GM12864 (cell line): ENCODE data around the gene TMEM131.
"Not testable (repeated sequence)": the region's sequence is repeated elsewhere in the genome, so short reads cannot be mapped to it uniquely, and the experiment has no call there.

Source experiments
- DNase-seq: peaks from one replicate; pipeline ENCODE4 v3.0.0-alpha.2; 2011; ENCODE audit warnings: low read depth
- H3K4me3 ChIP-seq: 2 replicates; pipeline ENCODE4 v1.5.1; 2011; ENCODE audit warnings: mild to moderate bottlenecking, low read depth, low read length, control low read depth
- TF ChIP-seq, protein P1 (sequence below): IDR thresholded peaks from 2 replicates; pipeline ENCODE4 v1.5.1; 2011; ENCODE audit warnings: low read depth, mild to moderate bottlenecking, moderate library complexity, low read length, control low read depth, inconsistent platforms; ENCODE audit errors: missing control alignments

The TMEM131 gene

DNA sequence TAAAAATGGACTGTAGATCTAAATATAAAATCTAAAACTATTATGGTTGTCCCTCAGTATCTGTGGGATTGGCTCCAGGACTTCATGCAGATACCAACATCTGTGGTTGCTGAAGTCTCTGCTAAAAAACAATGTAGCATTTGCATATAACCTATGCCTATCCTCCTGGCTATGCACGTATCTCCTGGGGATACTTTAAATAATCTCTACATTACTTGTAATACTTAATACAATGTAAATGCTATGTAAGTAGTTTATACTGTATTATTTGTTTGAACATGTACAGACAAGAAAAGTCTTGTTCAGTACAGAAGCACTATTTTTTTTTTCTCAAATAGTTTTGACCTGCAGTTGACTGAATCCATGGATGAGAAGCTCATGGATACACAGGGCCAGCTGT, 147.4 kb downstream of the TMEM131 start:
- TF ChIP-seq, protein P1, sequence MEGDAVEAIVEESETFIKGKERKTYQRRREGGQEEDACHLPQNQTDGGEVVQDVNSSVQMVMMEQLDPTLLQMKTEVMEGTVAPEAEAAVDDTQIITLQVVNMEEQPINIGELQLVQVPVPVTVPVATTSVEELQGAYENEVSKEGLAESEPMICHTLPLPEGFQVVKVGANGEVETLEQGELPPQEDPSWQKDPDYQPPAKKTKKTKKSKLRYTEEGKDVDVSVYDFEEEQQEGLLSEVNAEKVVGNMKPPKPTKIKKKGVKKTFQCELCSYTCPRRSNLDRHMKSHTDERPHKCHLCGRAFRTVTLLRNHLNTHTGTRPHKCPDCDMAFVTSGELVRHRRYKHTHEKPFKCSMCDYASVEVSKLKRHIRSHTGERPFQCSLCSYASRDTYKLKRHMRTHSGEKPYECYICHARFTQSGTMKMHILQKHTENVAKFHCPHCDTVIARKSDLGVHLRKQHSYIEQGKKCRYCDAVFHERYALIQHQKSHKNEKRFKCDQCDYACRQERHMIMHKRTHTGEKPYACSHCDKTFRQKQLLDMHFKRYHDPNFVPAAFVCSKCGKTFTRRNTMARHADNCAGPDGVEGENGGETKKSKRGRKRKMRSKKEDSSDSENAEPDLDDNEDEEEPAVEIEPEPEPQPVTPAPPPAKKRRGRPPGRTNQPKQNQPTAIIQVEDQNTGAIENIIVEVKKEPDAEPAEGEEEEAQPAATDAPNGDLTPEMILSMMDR = no peak
- no peak overlapping the region for H3K4me3 ChIP-seq
- no peak for DNase-seq

DNA sequence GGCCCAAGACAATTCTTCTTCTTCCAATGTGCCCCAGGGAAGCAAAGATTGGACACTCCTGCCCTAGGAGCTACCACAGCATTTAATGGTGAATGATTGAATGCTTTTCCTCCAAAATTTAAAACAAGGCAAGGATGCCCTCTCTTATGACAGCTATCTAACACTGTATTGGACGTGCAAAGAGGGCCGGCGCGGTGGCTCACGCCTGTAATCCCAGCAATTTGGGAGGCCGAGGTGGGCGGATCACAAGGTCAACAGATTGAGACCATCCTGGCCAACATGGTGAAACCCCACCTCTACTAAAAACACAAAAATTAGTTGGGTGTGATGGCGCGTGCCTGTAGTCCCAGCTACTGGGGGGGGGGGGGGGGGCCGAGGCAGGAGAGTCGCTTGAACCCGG, 149.0 kb downstream of the TMEM131 start:
- not testable (repeated sequence) for H3K4me3 ChIP-seq, DNase-seq

DNA sequence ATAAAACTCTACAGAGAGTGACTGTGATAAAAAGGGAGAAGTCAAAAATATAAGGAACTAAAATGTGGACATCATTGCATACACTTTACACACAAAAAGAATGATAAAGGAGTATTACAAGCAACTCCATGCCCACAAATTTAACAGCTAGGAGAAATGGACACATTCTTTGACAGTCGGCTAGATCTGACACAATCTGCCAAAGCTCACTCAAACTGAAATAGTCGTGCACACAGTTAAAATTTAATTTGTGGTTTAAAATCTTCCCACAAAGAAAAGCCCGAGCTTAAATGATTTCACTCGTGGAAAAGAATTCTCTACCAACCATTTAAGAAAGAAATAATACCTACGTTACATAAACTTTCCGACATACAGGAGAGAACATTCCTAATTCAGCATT, 149.9 kb downstream of the TMEM131 start:
- no peak overlapping the region for H3K4me3 ChIP-seq
- no peak for DNase-seq
- TF ChIP-seq, protein P1 = no peak

DNA sequence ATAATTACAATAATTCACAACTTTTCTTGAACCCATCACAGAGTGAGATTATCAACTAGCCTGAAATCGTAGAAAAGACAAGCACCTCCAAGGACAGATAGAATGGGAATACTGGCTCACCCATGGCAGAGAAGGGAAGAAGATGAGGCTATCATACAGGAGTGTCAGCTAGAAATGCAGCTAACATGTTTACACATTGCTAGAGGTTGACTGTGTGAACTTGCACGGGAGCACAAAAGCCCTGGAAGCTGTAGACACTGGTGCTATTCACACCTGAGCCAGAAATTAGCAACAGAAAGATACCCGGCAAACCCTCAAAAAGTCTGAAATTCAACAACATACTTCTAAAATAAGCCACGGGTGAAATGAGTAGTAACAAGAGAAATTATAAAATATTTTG, 150.6 kb downstream of the TMEM131 start:
- TF ChIP-seq, protein P1 = no peak
- DNase-seq = no peak
- H3K4me3 ChIP-seq = no peak overlapping the region

DNA sequence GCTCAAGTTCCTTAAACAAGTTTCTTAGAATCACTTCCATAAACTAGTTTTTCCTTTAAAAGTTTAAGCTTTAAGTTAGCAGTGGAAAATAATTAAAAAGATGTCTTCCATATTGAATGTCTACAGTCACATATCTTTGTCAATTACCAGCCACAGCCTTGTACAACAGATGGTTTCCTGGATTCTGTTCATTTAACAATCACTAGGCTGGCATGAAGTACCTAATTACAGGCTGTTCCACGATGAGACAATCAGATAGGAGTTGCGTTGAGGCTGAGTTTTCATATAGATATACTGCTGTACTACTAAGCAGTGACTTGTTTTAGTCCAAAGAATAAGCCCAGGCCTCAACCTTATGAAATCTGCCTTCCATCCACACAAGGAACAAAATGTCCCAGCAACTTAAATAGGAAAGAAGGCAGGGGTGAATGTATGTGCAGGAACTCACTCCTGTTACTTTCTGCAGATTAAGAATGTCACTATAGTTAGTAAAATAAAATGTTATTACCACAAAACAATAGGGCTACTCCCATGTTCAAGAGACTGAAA, 151.4 kb downstream of the TMEM131 start:
- H3K4me3 ChIP-seq = no peak overlapping the region
- TF ChIP-seq, protein P1 = no peak
- DNase-seq = no peak

DNA sequence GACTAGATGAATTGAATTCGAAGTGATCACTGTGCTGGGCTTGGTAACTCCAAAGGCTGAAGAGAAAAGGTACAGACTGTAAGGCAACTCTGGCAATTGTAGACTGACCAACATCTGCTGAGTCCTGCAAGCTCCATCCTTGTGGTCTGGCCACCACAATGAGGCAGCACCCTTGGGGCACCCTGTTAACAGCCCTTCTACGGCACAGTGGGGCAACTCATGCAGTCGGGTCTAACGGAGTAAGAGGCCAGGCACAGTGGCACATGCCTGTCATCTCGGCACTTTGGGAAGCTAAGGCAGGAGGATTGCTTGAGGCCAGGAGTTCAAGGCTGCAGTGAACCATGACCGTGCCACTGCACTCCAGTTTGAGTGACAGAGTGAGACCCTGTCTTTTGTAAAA, 155.6 kb downstream of the TMEM131 start:
- TF ChIP-seq, protein P1 = no peak
- no peak overlapping the region for H3K4me3 ChIP-seq
- DNase-seq = no peak

DNA sequence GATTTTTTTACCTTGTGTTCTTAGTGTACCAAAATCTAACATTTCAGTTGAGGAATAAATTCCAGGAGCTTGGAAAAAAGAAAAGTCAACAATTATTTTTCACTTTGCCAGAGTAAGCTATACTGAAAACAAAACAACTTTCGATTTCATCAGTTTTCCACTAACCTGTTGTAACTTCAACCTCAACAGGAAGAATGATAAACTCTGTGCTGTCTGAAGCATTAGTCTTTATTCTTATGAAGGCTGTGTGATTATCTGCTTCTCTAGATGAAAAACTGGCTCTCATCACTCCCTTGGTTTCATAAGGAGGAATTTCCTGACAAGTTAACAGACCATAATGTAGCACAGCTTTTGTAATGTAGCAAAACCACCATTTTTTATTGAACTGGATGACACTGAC, 161.1 kb downstream of the TMEM131 start:
- H3K4me3 ChIP-seq = no peak overlapping the region
- no peak for DNase-seq
- TF ChIP-seq, protein P1 = no peak

DNA sequence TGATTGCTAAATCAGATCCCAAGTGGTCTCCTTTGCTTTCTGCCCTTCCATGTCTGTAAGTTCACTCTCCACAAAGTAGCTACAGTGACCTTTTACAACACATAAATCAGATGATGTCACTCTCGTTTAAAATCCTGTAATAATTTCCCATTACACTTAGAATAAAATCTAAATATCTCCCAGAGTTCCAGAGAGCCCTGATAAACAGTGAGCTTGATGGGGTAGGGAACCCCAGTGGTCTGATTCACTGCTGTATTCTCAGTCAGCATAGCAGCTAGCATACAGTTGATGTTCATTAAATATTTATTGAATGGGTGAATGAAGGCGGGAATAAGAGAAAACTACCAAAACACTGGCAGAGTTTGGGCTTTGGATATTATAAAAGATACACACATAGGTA, 164.6 kb downstream of the TMEM131 start:
- DNase-seq = no peak
- TF ChIP-seq, protein P1 = no peak
- no peak overlapping the region for H3K4me3 ChIP-seq

DNA sequence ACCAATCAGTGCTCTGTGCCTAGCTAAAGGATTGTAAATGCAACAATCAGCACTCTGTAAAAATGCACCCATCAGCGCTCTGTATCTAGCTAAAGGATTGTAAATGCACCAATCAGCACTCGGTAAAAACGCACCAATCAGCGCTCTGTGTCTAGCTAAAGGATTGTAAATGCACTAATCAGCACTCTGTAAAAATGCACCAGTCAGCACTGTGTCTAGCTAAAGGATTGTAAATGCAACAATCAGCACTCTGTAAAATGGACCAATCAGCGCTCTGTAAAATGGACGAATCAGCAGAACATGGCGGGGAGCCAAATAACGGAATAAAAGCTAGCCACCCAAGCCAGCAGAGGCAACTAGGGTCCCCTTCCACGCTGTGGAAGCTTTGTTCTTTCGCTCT, 166.5 kb downstream of the TMEM131 start:
- not testable (repeated sequence) for H3K4me3 ChIP-seq, DNase-seq

DNA sequence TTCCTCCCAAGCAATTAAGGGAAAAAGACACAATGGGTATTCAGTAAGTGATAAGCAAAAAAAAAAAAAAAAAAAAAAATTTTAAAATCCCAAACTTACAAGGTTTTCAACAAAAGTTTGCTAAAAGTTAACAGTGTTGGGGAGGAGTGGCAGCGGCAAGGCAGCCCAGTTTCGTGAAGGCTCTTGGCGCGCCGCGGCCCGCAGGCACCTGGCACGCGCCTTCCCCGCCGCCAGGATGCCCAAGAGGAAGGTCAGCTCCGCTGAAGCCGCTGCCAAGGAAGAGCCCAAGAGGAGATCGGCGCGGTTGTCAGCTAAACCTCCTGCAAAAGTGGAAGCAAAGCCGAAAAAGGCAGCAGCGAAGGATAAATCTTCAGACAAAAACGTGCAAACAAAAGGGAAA, 168.7 kb downstream of the TMEM131 start:
- not testable (repeated sequence) for DNase-seq, H3K4me3 ChIP-seq

DNA sequence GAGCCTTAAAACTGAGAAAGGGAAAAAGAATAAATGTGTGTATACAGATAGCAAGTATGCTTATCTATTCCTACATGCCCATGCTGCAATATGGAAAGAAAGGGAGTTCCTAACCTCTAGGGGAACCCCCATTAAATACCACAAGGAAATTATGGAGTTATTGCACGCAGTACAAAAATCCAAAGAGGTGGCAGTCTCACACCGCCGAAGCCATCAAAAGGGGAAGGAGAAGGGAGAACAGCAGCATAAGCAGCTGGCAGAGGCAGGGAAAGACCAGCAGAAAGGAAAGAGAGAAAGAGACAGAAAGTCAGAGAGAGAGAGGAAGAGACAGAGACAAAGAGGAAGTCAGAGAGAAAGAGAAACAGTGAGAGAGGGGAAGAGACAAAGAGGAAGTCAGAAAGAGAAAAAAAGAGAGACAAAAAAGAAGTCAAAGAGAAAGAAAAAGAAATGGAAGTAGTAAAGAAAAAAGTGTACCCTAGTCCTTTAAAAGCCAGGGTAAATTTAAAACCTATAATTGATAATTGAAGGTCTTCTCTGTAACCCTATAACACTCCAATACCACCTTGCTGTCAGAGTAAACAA, 169.4 kb downstream of the TMEM131 start:
- H3K4me3 ChIP-seq, DNase-seq: not testable (repeated sequence)
